Measurements from ENCODE around the gene PARD3B.
"Not testable (repeated sequence)": the region's sequence is repeated elsewhere in the genome, so short reads cannot be mapped to it uniquely, and the experiment has no call there.

PARD3B gene

GRCh38 chr2:204539019-204539385, 6.3 kb upstream of the PARD3B start:
- DNase-seq (ENCODE audit: low read depth), result no peak

- DNase-seq (ENCODE audit: low read depth), result no peak
These were observed 3.6 kb upstream of the PARD3B start for GRCh38 chr2:204541637-204542036.

GRCh38 chr2:204542982-204543608, 2.2 kb upstream of the PARD3B start:
- no peak for DNase-seq (ENCODE audit: low read depth)

- no peak for DNase-seq (ENCODE audit: low read depth)
These were observed 823 bp downstream of the PARD3B start for GRCh38 chr2:204545861-204546735.

GRCh38 chr2:204550751-204551511, 5.7 kb downstream of the PARD3B start:
- no peak for DNase-seq (ENCODE audit: low read depth)

- no peak for DNase-seq (ENCODE audit: low read depth)
These were observed 6.2 kb downstream of the PARD3B start for GRCh38 chr2:204551512-204551863.

GRCh38 chr2:204557604-204558003, 12.3 kb downstream of the PARD3B start:
- DNase-seq (ENCODE audit: low read depth), result no peak

- not testable (repeated sequence) for DNase-seq (ENCODE audit: low read depth)
These were observed 14.1 kb downstream of the PARD3B start for GRCh38 chr2:204559358-204559757.

- DNase-seq (ENCODE audit: low read depth), result no peak
These were observed 15.6 kb downstream of the PARD3B start for GRCh38 chr2:204560902-204561301.

GRCh38 chr2:204561771-204562170, 16.5 kb downstream of the PARD3B start:
- DNase-seq (ENCODE audit: low read depth), result no peak

- DNase-seq (ENCODE audit: low read depth), result no peak
These were observed 21.2 kb downstream of the PARD3B start for GRCh38 chr2:204566439-204566838.

GRCh38 chr2:204570421-204570820, 25.1 kb downstream of the PARD3B start:
- no peak for DNase-seq (ENCODE audit: low read depth)

- no peak for DNase-seq (ENCODE audit: low read depth)
These were observed 25.8 kb downstream of the PARD3B start for GRCh38 chr2:204571041-204571440.

- no peak for DNase-seq (ENCODE audit: low read depth)
These were observed 26.6 kb downstream of the PARD3B start for GRCh38 chr2:204571911-204572310.

- no peak for DNase-seq (ENCODE audit: low read depth)
These were observed 27.9 kb downstream of the PARD3B start for GRCh38 chr2:204573221-204573620.

- DNase-seq (ENCODE audit: low read depth), result no peak
These were observed 29.2 kb downstream of the PARD3B start for GRCh38 chr2:204574486-204574885.

- DNase-seq (ENCODE audit: low read depth), result no peak
These were observed 30.2 kb downstream of the PARD3B start for GRCh38 chr2:204575463-204575862.

- DNase-seq (ENCODE audit: low read depth), result no peak
These were observed 31.2 kb downstream of the PARD3B start for GRCh38 chr2:204576362-204576979.

GRCh38 chr2:204578928-204579598, 33.8 kb downstream of the PARD3B start:
- DNase-seq (ENCODE audit: low read depth), result no peak

- no peak for DNase-seq (ENCODE audit: low read depth)
These were observed 36.7 kb downstream of the PARD3B start for GRCh38 chr2:204581946-204582345.

GRCh38 chr2:204583773-204584172, 38.5 kb downstream of the PARD3B start:
- DNase-seq (ENCODE audit: low read depth), result no peak

GRCh38 chr2:204585930-204586329, 40.7 kb downstream of the PARD3B start:
- no peak for DNase-seq (ENCODE audit: low read depth)
